22Rv1 (cell line): Measurements from ENCODE around the gene EIPR1.

Experiments used
- CTCF ChIP-seq: fragments of 450-650 bp; IDR thresholded peaks from 2 replicates; pipeline ENCODE4 v1.5.1; 2017; ENCODE audit warnings: mild to moderate bottlenecking
- ZFX ChIP-seq: fragments of 450-650 bp; IDR thresholded peaks from 2 replicates; pipeline ENCODE4 v1.6.1; 2017; ENCODE audit warnings: antibody characterized with exemption, borderline replicate concordance

- TF ChIP-seq ZFX (no peak), CTCF (no peak)
These were observed 63.7 kb downstream of the EIPR1 start for GRCh38 chr2:3313781-3314375.
